Activated CD8-positive, alpha-beta memory T cell treated with anti-CD3 and anti-CD28 coated beads for 48 hours (primary cell): Measurements from ENCODE around the gene TOMM34.
A peak's percentile ranks its signal among the peaks of the same experiment; 100 is the strongest.

Experiments used
- DNase-seq, 3 experiments: peaks; one replicate each; pipeline ENCODE4 v3.0.0-alpha.2; 2020; ENCODE audit warnings: low read depth in 2 of 3, low spot score in 2 of 3

Gene TOMM34

DNA sequence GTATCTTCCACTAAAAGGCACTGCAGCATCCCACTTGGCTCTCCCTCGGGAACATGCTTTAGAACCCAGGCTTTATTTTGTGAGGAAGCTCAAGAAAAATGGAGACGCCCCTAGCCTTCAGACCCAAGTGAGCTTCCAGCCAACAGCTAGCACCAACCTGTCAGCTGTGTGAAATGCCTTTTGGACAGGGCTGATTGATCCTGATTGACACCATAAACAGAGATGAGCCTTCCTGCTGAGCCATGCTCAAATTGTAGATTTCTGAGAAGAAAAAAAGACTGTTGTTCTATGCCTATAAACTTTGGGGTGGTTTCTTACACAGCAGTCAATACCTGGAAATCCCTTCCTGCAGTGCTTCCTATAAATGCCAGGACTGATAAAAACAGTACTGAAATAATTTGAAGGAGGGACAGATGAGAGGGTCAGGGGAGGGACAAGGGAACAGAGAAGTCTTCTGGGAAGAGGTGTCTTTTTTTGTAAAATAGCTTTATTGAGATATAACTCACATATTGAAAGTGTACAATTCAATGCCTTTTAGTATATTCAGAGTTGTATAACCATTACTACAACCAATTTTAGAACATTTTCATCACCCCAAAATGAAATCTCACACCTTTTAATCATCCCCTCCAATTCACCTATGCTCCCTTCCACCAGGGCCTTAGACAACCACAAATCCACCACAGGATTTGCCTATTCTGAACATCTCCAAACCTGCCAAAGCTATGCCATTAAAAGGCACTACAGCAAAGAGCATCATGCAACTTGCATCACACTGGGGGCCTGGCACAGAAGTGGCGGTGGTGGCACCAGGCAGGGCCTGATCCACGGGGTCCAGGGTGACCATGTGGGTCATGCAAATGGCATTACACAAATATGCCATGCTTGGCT, 3.4 kb upstream of the TOMM34 start:
- no peak for DNase-seq

DNA sequence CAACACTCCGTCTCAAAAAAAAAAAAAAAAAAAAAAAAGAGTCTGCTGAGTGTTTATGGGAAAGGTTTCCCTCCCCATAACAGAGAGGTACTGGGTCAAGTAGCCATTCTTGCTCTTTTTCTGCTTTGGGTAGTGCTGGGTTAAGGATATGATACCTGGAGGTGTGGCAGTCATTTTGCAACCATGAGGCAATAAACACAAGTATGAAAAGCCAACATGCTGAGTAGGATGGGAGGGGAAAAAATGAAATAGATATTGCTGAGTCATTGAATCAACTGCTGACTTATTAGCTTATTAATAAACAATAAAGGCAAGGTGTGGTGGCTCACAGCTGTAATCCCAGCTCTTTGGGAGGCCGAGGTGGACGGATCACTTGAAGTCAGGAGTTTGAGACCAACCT, 2.3 kb upstream of the TOMM34 start:
- no peak for DNase-seq

DNA sequence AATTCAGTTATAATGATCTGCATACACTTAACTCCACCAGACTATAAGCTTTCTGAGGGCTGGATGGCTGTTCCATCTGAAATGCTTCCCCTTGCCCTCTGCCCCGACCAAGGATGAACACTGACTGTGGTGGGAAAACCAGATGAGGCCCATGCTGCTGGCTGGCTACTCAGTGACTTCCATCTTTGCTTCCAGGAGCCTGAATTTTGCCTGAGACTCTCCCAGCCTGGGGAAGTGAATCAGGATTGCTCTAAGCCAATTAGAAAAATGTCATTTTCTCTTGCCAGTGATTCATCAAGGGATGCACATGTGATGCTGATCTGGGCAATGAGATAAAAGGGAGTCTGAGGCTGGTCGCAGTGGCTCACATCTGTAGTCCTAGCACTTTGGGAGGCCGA, 1.7 kb upstream of the TOMM34 start:
- DNase-seq, result no peak

GRCh38 chr20:44961011-44961869, 1.0 kb upstream of the TOMM34 start:
- no peak for DNase-seq

DNA sequence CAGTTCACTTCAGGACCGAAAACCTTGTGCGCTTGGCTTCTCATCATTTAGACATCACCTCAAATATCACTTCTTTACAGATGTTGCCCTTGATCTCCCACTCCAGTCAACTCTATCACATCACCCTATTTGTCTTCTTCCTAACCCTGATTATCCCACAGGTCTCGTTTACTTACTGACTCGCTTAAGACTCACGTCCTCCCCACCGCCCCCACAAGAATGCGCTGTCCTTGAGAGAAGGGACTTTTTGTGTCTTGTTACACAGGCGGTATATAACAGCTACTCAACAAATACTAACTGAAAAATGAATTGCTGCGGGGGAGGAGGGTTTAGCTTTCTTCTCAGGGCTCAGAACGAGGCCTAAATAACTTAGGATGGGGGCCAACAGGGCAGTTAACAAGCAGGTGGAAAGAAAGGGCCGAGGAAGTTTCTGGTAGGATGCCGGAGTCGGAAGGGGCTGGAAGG, 527 bp downstream of the TOMM34 start:
- peak in 1 of 3 experiments; percentile 26 for DNase-seq

DNA sequence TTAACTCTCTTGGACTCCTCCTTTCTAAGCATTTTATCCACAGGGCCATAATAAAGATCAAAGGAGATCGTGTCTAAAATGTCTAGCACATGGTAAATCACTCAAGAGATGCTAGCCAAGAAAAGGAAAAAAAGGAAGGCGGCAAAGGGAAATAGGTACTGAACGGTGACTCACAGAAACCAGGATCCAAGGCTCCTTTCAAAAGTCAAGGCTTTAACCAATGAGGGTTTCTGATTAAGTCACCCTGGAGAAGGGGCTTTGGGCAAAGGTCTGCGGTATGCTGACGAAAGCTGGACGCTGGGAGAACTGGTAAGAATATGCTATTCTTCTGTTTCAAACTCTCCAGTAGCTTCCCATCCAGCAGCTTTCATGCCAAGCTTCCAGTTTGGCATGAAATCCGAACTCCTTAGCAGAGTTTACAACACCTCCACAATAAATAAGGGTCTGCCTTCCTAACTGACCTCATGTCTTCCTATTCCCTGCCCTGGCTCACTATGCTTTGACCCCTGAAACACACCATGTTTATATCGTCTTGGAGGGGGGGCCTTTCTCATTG, 1.0 kb downstream of the TOMM34 start:
- no peak for DNase-seq

GRCh38 chr20:44958276-44958675, 1.9 kb downstream of the TOMM34 start:
- no peak for DNase-seq

DNA sequence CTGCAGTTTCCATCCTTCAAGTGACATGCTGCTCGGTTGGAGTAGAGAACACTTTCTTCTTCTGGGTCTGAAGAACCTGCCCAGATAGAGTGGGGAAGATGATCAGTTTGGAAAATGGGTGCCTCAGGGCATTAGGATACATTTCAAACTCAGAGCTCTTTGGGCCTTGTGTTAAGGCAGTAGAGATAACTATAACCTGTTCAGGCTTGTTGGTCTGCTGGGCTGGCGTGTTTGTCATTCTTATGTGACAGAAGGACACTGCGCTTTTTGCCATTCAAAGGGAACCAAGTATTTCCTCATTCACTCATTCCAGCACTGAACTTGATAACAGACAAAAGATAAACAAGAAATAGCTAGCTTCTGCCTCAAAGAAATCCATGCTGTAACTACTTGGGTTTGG, 3.8 kb downstream of the TOMM34 start:
- DNase-seq, result no peak

DNA sequence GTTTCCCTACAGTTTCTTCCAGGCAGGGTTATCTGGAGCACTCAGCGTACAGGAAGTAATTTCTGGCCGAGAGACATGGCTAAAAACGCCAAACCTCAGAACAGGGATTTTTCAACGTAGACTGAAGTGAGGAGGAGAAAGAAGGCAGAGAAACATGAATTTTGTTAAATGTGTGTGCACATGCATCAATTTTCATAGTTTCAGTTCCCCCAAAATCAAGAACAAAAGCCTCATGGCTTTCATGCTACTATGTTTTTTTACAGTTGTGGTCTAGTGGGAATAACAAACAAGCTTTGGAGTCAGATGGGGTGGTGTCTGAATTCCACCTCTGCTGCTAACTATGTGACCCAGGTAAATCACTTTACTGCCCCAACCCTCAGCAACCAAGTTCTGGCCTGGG, 4.9 kb downstream of the TOMM34 start:
- DNase-seq, result no peak

DNA sequence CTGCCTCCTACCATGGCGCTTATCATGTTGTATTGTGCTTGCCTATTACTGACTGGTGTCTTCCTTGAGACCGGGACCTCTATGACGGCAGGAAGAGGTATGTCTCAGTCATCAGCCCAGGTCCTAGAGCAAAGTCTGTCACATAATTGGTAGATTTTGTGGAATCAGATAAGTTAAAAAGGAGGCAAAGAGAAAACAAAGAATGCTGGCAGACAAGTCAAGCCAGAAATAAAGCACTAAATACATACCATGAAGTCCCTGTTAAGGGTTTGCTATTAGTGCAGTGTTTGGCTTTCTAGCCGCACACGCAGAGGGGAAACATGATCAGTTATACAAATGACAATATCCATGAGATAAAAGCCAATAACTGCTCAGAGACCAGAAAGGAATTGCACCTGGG, 6.0 kb downstream of the TOMM34 start:
- DNase-seq, result no peak

- DNase-seq, result no peak
Observed at GRCh38 chr20:44952731-44953130, 7.5 kb downstream of the TOMM34 start.

DNA sequence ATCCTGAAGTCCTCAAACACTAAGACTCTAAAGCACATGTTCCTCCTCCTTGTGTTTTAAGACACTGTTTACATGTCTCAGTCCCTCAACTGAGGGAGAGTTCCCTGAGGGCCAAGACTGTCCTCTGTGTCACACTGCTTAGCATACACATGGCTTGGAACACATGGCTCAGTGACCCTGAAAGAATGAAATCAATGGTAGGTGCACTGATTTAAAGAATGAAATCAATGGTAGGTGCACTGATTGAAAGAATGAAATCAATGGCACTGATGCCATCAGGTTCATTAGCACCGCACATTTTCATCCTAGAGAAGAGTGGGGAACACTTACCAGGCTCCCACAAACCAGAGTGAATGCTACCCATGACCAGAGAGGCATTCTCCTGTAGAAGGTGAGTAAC, 9.8 kb downstream of the TOMM34 start:
- no peak for DNase-seq

GRCh38 chr20:44948513-44948912, 11.7 kb downstream of the TOMM34 start:
- DNase-seq, result no peak

GRCh38 chr20:44948107-44948506, 12.1 kb downstream of the TOMM34 start:
- DNase-seq, result no peak

- no peak for DNase-seq
Observed at GRCh38 chr20:44946271-44946852, 13.8 kb downstream of the TOMM34 start.

- no peak for DNase-seq
Observed at GRCh38 chr20:44945261-44945660, 14.9 kb downstream of the TOMM34 start.

GRCh38 chr20:44943828-44944227, 16.4 kb downstream of the TOMM34 start:
- DNase-seq, result no peak

GRCh38 chr20:44942264-44942973, 17.8 kb downstream of the TOMM34 start:
- no peak for DNase-seq

DNA sequence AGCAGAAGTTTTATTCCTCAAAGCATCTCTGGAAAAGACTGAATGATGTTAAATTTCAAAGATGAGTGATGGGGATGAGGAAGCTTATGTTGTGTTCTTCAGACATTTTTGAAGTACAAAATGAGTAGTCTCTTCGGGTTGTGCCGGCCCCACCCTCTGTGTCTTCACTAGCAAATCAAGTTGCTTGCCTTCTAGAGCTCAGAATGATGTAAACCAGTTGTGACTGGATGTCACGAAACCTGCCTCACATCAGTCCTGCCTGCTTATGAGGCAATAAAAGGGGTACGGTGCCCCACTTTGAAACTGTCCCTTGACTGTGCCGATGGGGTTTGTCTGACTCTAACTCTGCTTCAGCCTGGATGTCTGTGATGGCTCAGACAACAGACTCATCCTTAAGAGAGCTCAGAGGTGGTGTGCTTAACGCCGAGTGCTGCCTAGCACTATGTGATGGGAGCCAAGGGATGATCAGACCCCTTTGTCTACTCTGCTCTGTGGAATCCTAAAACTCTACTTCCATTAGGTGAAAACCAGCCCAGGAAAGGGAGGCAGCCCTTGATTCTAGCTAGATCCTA, 19.0 kb downstream of the TOMM34 start:
- DNase-seq, result no peak

- no peak for DNase-seq
Observed at GRCh38 chr20:44938637-44939036, 21.6 kb downstream of the TOMM34 start.
